NCI-H748 treated with DMSO at 0.1 percent for 48 hours (cell line): ENCODE data around the gene KCNA5.

Experiments used
- DNase-seq: peaks from one replicate; lab custom pipeline; 2025; lab: John Stamatoyannopoulos, UW

Gene KCNA5

GRCh38 chr12:5027046-5027821 lies 16.4 kb upstream of the KCNA5 start:
- DNase-seq, result no peak

GRCh38 chr12:5030066-5030465 lies 13.6 kb upstream of the KCNA5 start:
- DNase-seq, result no peak

DNA sequence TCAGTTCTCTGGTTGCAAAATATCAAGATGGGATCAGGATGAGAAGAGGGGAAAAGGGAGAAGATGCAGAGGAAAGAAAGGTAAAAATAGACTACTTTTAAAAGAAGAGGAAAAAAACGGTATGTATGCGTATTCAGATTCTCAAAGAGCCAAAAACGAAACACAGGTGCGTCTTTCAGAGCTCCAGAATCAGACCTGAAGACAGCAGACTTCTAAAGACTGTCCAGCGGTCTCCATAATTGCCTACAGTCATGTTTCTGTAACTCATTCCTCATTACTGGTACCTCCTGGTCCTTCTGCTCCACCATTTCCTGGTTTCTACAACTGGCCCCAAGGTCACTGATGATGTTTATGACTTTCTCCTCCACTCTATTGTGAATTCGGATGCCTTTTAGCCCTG lies 12.4 kb upstream of the KCNA5 start:
- DNase-seq, result no peak

DNA sequence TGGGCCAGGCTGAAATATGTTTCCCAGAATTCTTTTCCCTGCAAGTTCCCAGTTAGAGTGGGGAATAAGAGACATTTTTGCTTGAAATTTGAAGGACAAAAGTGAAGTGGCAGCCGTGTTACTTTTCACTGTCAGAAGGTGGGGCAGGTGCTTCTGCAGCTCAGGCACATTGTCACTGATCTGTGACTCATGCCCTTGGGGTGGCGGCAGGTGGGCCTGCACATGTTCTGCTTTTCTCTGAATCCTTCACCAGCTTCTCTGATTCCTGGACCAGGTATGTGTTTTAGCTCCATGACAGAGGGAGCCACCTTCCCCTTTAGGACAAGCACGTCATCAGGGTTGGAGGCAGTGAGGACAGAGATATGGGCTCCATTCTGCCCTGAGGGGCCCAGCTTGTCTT lies 11.7 kb upstream of the KCNA5 start:
- no peak for DNase-seq

GRCh38 chr12:5032821-5033220 lies 10.9 kb upstream of the KCNA5 start:
- DNase-seq, result no peak

- DNase-seq, result no peak
Measured at GRCh38 chr12:5033883-5034282, 9.8 kb upstream of the KCNA5 start.

DNA sequence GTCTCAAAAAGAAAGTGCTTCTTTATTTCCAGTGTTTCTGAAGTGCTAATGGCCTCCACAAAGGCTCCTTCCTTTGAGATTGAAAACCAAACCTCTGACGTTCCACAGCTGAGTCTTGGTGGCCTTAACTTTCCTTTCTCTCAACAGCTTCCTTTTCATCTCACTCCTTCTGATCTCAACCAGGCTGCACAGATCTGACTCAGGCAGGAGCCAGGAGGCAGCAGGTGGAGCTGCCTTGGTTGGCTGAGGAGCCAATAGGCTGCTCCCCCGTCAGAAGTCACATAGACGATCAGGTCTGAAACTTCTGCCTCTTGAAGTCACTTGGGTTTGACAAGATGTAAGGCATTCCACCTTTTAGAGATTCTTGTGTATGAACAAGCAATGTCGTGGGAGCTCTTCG lies 9.1 kb upstream of the KCNA5 start:
- DNase-seq, result no peak

- DNase-seq, result no peak
Measured at GRCh38 chr12:5035618-5036017, 8.1 kb upstream of the KCNA5 start.

DNA sequence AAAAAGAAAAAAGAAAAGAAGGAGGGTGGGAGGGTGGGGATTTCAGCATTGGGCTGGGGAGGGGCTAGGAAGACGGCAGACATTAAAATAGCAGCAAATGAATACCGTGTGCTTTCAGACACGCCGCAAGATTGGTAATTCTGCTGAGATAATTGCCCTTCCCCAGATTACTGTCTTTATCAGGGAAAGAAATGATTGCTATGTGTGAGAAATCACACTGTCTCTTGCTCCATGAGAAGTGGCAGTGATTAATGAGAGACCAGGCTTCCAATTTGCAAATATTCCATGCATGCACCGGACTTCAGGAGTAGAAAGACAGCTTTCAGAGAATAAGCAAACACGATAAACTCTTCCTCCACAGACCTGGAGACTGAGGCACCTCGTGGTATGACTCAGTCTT lies 7.6 kb upstream of the KCNA5 start:
- no peak for DNase-seq

- DNase-seq, result no peak
Measured at GRCh38 chr12:5037795-5038357, 5.8 kb upstream of the KCNA5 start.

DNA sequence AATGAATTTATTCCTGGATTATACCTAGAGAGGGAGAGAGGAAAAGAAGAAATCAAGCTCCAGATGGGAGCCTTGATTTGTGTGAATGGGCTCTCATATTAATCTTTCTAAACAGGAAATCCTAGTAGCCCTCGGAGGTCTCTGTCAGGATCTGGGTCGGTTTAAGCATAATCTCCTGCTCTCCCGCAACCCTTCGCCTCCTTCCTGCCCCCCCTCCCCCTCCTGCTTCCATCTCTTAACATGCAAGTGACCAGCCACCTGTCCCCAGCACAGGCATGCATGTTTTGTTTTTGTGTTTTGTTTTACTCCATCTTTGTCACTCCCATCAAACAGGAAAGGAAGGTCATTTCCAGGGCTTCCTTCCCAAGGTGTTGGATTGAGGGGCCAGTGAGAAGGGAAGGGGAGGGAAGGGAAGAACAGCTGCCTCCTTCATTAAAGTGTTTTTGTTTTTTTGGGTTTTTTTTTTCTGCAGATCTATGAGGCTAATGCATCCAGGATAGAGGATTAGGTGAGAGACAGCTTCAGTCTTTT lies 4.8 kb upstream of the KCNA5 start:
- no peak for DNase-seq

DNA sequence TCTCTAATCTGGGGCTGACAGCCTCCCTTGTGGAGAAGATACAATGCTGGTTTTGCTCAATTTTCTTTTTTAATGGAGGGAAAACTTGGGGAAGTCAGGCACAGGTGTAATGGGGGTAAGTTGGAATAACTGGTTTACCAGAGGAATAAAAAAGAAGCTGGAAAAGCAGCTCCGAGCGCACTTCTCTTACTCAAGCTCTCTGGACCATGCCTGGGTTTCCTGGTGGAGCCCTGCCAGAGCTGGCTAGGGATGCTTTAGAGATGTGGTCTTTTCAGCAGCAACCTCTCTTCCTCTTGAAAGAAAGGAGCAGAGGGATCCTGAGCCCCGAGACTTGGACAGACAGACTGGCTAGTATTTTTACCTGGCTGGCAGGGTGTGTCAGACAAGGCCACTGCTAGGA lies 3.9 kb upstream of the KCNA5 start:
- DNase-seq, result no peak

DNA sequence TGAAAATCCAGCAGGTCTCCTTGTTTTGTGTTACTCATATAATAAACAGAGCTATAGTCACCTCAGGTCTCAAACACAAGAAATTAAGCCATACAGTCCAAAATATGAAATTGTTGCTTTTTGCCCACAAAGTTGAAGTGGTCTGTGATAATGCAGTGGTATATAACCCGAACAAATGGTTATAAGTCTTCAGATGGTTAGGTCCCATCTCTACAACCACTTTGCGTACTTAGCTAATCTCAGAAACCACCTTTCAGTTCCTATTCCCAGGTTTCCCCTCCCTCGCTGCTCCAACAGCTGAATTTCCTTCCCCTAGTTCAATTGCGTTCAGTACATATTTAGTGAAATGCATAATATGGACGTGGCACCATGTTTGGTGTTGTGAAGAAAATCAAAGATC lies 3.3 kb upstream of the KCNA5 start:
- no peak for DNase-seq

DNA sequence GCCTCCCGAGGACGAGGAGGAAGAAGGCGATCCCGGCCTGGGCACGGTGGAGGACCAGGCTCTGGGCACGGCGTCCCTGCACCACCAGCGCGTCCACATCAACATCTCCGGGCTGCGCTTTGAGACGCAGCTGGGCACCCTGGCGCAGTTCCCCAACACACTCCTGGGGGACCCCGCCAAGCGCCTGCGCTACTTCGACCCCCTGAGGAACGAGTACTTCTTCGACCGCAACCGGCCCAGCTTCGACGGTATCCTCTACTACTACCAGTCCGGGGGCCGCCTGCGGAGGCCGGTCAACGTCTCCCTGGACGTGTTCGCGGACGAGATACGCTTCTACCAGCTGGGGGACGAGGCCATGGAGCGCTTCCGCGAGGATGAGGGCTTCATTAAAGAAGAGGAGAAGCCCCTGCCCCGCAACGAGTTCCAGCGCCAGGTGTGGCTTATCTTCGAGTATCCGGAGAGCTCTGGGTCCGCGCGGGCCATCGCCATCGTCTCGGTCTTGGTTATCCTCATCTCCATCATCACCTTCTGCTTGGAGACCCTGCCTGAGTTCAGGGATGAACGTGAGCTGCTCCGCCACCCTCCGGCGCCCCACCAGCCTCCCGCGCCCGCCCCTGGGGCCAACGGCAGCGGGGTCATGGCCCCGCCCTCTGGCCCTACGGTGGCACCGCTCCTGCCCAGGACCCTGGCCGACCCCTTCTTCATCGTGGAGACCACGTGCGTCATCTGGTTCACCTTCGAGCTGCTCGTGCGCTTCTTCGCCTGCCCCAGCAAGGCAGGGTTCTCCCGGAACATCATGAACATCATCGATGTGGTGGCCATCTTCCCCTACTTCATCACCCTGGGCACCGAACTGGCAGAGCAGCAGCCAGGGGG lies 979 bp downstream of the KCNA5 start:
- DNase-seq, result no peak

DNA sequence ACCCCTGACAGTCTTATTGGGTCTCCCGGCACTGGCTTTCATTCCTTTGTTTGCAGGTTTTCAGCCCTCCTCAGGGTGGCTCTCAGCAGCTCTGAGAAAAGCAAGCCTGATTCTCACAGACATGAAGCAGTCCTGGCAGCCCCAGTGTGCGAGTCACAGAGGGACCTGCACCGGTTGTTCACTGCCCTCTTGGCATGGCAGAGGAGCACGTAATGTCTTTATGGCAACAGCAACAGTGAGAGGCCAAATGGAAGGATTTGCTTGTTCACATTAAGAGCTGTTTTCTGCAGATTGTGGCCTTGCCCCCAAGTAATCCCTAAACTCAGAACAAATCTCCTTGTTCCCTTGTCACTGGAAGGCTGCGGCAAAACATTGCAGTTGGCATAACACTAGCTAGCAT lies 3.4 kb downstream of the KCNA5 start:
- no peak for DNase-seq

DNA sequence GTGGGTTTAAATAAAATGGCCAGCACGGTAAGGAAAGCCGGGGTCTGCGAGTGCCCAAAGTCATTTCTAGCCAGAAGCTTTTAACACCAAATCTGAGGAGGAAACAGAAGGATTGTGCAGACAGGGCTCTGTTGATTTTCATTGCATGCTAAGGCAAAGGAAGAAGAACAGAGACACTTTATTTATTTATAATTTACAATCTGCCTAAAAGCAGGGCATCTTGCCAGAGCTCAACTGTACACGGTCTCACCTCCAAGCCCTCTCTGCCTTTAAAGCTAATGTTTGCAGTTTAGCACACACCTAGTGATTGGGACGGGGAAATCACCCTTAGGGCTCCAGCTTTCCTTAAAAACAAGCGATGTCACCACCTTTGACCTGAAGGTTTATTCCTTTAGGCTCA lies 4.0 kb downstream of the KCNA5 start:
- DNase-seq, result no peak

- no peak for DNase-seq
Measured at GRCh38 chr12:5050542-5050941, 6.9 kb downstream of the KCNA5 start.

DNA sequence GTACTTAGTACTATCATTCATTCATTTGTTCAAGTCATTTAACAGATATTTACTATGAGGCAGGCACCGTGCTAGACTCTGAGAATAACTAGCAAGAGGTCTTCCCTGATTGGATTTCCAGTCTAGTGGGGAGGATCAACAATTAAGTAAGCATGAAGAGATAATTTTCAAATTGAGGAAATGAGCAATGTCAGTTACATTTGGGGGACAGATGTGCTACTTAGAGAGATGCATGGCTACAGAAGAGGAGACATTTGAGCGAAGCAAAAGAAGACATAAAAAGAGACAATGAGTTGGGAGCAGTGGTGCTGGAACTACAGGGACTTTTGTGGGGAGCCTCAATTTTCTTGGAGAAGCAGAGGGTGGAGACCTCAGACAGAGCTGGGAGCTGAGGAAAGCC lies 7.7 kb downstream of the KCNA5 start:
- no peak for DNase-seq

DNA sequence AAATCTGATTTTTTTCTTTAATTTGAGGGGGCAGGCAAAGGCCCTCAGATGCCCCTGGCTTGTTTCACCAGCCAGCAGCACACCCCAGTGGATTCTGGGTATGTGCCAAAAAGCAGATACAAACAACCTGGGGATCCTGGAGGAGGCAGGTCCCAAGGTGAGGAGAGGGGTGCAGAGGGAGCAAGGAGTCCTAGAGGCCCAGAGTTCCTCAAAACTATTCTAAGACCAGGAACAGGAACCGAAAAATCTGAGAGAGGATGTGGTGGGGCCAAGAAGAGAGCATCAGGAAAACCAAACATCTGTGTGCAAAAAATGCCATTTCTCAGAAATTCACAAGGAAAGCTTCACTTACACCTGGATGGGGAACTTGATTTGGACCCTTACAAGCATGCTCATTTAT lies 8.2 kb downstream of the KCNA5 start:
- no peak for DNase-seq

DNA sequence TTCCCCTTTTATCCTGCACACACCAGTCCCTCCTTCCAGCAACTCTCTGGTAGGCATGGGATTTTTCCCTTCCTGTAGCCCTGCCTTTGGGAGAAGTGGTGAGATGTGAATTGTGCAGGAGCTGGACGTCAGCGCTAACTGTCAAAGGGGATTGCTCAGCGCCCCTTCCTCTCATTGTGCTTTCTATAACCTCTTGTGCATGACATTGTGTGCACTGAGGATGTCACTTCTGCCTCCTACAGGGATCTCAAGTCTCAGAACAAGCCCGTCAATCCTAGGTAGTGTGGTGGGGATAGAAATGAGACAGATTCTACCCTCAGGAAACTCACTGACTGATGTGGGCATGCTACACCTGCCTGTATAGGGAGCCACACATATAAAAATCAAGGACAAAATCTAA lies 8.7 kb downstream of the KCNA5 start:
- no peak for DNase-seq

- no peak for DNase-seq
Measured at GRCh38 chr12:5059358-5059757, 15.7 kb downstream of the KCNA5 start.

- DNase-seq, result no peak
Measured at GRCh38 chr12:5060958-5061357, 17.3 kb downstream of the KCNA5 start.

DNA sequence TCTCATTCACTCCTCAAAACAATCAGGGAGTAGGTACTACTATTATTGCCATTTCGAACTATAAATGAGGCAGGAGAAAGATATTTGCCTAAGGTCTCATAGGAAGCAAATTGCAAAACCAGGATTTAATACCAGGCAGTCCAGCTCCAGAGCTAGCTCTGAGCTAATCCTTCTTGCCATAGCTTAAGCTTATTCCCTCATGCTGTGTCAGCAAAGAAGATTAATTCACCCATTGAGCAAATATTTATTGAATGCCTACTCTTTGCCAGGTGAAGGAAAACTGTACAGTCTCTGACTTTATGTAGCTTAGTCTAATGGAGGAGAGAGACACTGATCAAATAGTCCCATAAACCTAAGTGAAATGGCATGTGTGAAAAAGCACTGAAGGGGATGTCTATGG lies 19.5 kb downstream of the KCNA5 start:
- DNase-seq, result no peak
